HG02970 (cell line): ENCODE measurements around the gene SLC66A1.
A peak's percentile ranks its signal among the peaks of the same experiment; 100 is the strongest.
"Not testable (repeated sequence)": the region's sequence is repeated elsewhere in the genome, so short reads cannot be mapped to it uniquely, and the experiment has no call there.

Experiments used
- ATAC-seq: cut with Tn5 transposase; IDR thresholded peaks from one replicate; pipeline ENCODE4 v1.9.1; 2021; ENCODE audit warnings: mild to moderate bottlenecking, moderate library complexity, moderate number of reproducible peaks; ENCODE audit not compliant: unreplicated experiment, low FRiP score

SLC66A1 gene

GRCh38 chr1:19311931-19312781 is at the start of gene SLC66A1, which contains the start of gene AKR7A2:
Gene SLC66A1 (plus strand): TSS chr1:19312326. CDS start chr1:19317678, 5,352 bp downstream.
Gene AKR7A2 (minus strand): TSS chr1:19312144. CDS start chr1:19312124, 20 bp downstream.
- ATAC-seq: peak; percentile 84

GRCh38 chr1:19262744-19263143 is 49.4 kb upstream of the SLC66A1 start:
- ATAC-seq: no peak

- ATAC-seq: no peak
Measured at GRCh38 chr1:19268445-19268844, 43.7 kb upstream of the SLC66A1 start.

- not testable (repeated sequence) for ATAC-seq
Measured at GRCh38 chr1:19269427-19270342, 42.4 kb upstream of the SLC66A1 start.

GRCh38 chr1:19270343-19270730 is 41.8 kb upstream of the SLC66A1 start:
- not testable (repeated sequence) for ATAC-seq

- no peak for ATAC-seq
Measured at GRCh38 chr1:19272064-19272463, 40.1 kb upstream of the SLC66A1 start.

GRCh38 chr1:19273106-19273843 is 38.9 kb upstream of the SLC66A1 start:
- ATAC-seq: no peak

GRCh38 chr1:19273844-19274531 is 38.1 kb upstream of the SLC66A1 start:
- not testable (repeated sequence) for ATAC-seq

GRCh38 chr1:19274636-19275035 is 37.5 kb upstream of the SLC66A1 start:
- ATAC-seq: no peak

GRCh38 chr1:19283891-19284290 is 28.2 kb upstream of the SLC66A1 start:
- no peak for ATAC-seq

- no peak for ATAC-seq
Measured at GRCh38 chr1:19284881-19285280, 27.2 kb upstream of the SLC66A1 start.

- ATAC-seq: not testable (repeated sequence)
Measured at GRCh38 chr1:19285366-19285765, 26.8 kb upstream of the SLC66A1 start.

- not testable (repeated sequence) for ATAC-seq
Measured at GRCh38 chr1:19285807-19286206, 26.3 kb upstream of the SLC66A1 start.

- no peak for ATAC-seq
Measured at GRCh38 chr1:19287436-19288185, 24.5 kb upstream of the SLC66A1 start.

- ATAC-seq: not testable (repeated sequence)
Measured at GRCh38 chr1:19288324-19289241, 23.5 kb upstream of the SLC66A1 start, which contains the start of gene AKR7A3. Gene AKR7A3 (minus strand): TSS chr1:19288770. CDS start chr1:19288709, 61 bp downstream.

GRCh38 chr1:19289244-19289643 is 22.9 kb upstream of the SLC66A1 start:
- ATAC-seq: no peak

GRCh38 chr1:19294638-19295037 is 17.5 kb upstream of the SLC66A1 start:
- no peak for ATAC-seq

GRCh38 chr1:19300211-19300610 is 11.9 kb upstream of the SLC66A1 start:
- ATAC-seq: no peak
